Testis (tissue), 3 donors: ENCODE data around the gene UBAC1. TPM values are rescaled to one million over a fixed set of nuclear protein-coding genes. Genes with fewer than 3 reads are reported as not detected.
"Not testable (repeated sequence)": the region's sequence is repeated elsewhere in the genome, so short reads cannot be mapped to it uniquely, and the experiment has no call there.

ENCODE experiments used
- DNase-seq: peaks from one replicate; pipeline ENCODE4 v3.0.0-alpha.2; 2019
- H3K27ac ChIP-seq, 2 donors: fragments of 200-600 bp; sonication (generic); one replicate each; pipeline ENCODE4 v1.5.1; 2019
- H3K27me3 ChIP-seq: fragments of 200-600 bp; sonication (generic); one replicate; pipeline ENCODE4 v1.5.1; 2019
- H3K36me3 ChIP-seq: fragments of 200-600 bp; sonication (generic); one replicate; pipeline ENCODE4 v1.5.1; 2017; ENCODE audit warnings: low read depth; ENCODE audit errors: missing control alignments
- H3K4me1 ChIP-seq: fragments of 200-600 bp; sonication (generic); one replicate; pipeline ENCODE4 v1.5.1; 2019
- H3K4me3 ChIP-seq, 2 donors: fragments of 200-600 bp; sonication (generic); one replicate each; pipeline ENCODE4 v1.5.1; 2017 to 2019
- H3K9me3 ChIP-seq: fragments of 200-600 bp; sonication (generic); one replicate; pipeline ENCODE4 v1.5.1; 2017
- CTCF ChIP-seq, 3 experiments: fragments of 450-650 bp in 2 of 3; fragments of 200-600 bp in 1 of 3; sonication (generic) in 1 of 3; IDR thresholded peaks; one replicate each; pipeline ENCODE4 v1.5.1; 2016 to 2019; ENCODE audit warnings: antibody characterized with exemption in 3 of 3, mild to moderate bottlenecking in 2 of 3, moderate library complexity in 1 of 3
- POLR2A ChIP-seq: fragments of 450-650 bp; IDR thresholded peaks from one replicate; pipeline ENCODE4 v1.6.1; 2017; ENCODE audit warnings: antibody characterized with exemption, mild to moderate bottlenecking, moderate library complexity
- WGBS, 2 donors: methylation state at CpG; one replicate each; pipeline ENCODE4 v1.1.5; 2018; 5-methylcytosine and 5-hydroxymethylcytosine counted together
- intact Hi-C: fragments of 100-400 bp; cut with DNase I; formaldehyde crosslinking; loops from one replicate; pipeline ENCODE4 v1.15.1; 2023; ENCODE audit warnings: low total_unique reads
- polyA plus RNA-seq: library from polyadenylated mRNA; stranded (reverse); fragments of 350-450 nt; fragmentation: Illumina TruSeq; extraction: RNeasy Lipid Tissue Mini Kit (QIAGEN cat#74804); gene quantifications from one replicate; pipeline ENCODE4 v1.2.3, GENCODE V29; 2014; ENCODE audit warnings: low read depth, low replicate concordance; ENCODE audit not compliant: insufficient read depth
- total RNA-seq, 2 donors: library from RNA; depleted of rRNA; stranded (reverse); fragments of >200 nt; gene quantifications; one replicate each; pipeline ENCODE4 v1.2.3, GENCODE V29; 2016

Gene UBAC1
- total and polyA plus RNA-seq, 3 donors from 2014 or later = 82.2 to 99.5 (median 92.5) TPM

GRCh38 chr9:135920256-135920930 is 40.8 kb downstream of the UBAC1 start:
- no peak overlapping the region for H3K4me3 ChIP-seq
- no peak overlapping the region for H3K27ac ChIP-seq
- no peak for DNase-seq
- TF ChIP-seq POLR2A (no peak), CTCF (IDR thresholded peaks at IDR 0.05) (no peak)
- no peaks in the 10 kb centered on the region for H3K4me1 ChIP-seq
- intact Hi-C loops = no loop called here
- no peaks in the 10 kb centered on the region for H3K27me3 ChIP-seq
- H3K36me3 ChIP-seq = no peaks in the 10 kb centered on the region
- H3K9me3 ChIP-seq = no peaks in the 10 kb centered on the region
- WGBS, 2 donors = 92% methylated on average over 10 to 15 of the region's 15 CpGs

GRCh38 chr9:135919318-135919890 is 41.8 kb downstream of the UBAC1 start:
- H3K36me3 ChIP-seq = no peaks in the 10 kb centered on the region
- no peak for TF ChIP-seq POLR2A
- no peak for TF ChIP-seq CTCF (IDR thresholded peaks at IDR 0.05)
- no peaks in the 10 kb centered on the region for H3K27me3 ChIP-seq
- H3K4me3 ChIP-seq = no peak overlapping the region
- H3K27ac ChIP-seq = no peak overlapping the region
- intact Hi-C loops = no loop called here
- 95 to 96% methylated on average over 9 to 11 of the region's 11 CpGs for WGBS, 2 donors
- no peaks in the 10 kb centered on the region for H3K4me1 ChIP-seq
- no peaks in the 10 kb centered on the region for H3K9me3 ChIP-seq
- DNase-seq = no peak

- H3K4me3 ChIP-seq, H3K27me3 ChIP-seq, H3K4me1 ChIP-seq, DNase-seq, H3K27ac ChIP-seq, H3K36me3 ChIP-seq, intact Hi-C loops, H3K9me3 ChIP-seq: not testable (repeated sequence)
- WGBS, 2 donors = 83 to 93% methylated on average over 12 of the region's 12 CpGs
These were observed 44.9 kb downstream of the UBAC1 start for GRCh38 chr9:135916227-135916626.

- Histone ChIP-seq H3K27ac (no peak overlapping the region), H3K36me3 (no peaks in the 10 kb centered on the region), H3K27me3 (no peaks in the 10 kb centered on the region), H3K4me1 (no peaks in the 10 kb centered on the region), H3K4me3 (no peak overlapping the region), H3K9me3 (no peaks in the 10 kb centered on the region)
- TF ChIP-seq POLR2A (no peak), CTCF (IDR thresholded peaks at IDR 0.05) (no peak)
- intact Hi-C loops = no loop called here
- 94 to 100% methylated on average over 1 of the region's 1 CpG for WGBS, 2 donors
- DNase-seq = no peak
These were observed 46.3 kb downstream of the UBAC1 start for GRCh38 chr9:135914921-135915320.

GRCh38 chr9:135911233-135911632 is 49.9 kb downstream of the UBAC1 start:
- intact Hi-C loops, H3K27ac ChIP-seq, H3K9me3 ChIP-seq, DNase-seq, H3K36me3 ChIP-seq, H3K4me3 ChIP-seq, H3K27me3 ChIP-seq: not testable (repeated sequence)
- H3K4me1 ChIP-seq = peaks cover 13% of the 10 kb centered on the region
- WGBS, 2 donors = 95% methylated on average over 9 of the region's 9 CpGs

- no peaks in the 10 kb centered on the region for H3K36me3 ChIP-seq
- WGBS, 2 donors = 95 to 96% methylated on average over 9 of the region's 9 CpGs
- H3K4me1 ChIP-seq = peaks cover 17% of the 10 kb centered on the region
- no peak overlapping the region for H3K4me3 ChIP-seq
- H3K9me3 ChIP-seq = no peaks in the 10 kb centered on the region
- no peak for TF ChIP-seq POLR2A
- TF ChIP-seq CTCF (IDR thresholded peaks at IDR 0.05) = no peak
- intact Hi-C loops = no loop called here
- H3K27ac ChIP-seq = no peak overlapping the region
- H3K27me3 ChIP-seq = no peaks in the 10 kb centered on the region
- DNase-seq = no peak
These were observed 50.4 kb downstream of the UBAC1 start for GRCh38 chr9:135910757-135911156.
